Measurements from ENCODE around the gene SIPA1L3. TPM values are rescaled to one million over a fixed set of nuclear protein-coding genes. Genes with fewer than 3 reads are reported as not detected.

SIPA1L3 gene
- polyA plus RNA-seq, 2 of the 4 experiments (the other 2 are of a cell fraction): 28.9 to 50.6 TPM

GRCh38 chr19:37966662-37967231 lies 59.7 kb downstream of the SIPA1L3 start (continued):
- TF ChIP-seq NFE2L2 (conservative IDR thresholded peaks at IDR 0.05; ENCODE audit: low read length): no peak
- TF ChIP-seq EHF (CRISPR knock-in tag; IDR thresholded peaks at IDR 0.05): no peak
- no peak for TF ChIP-seq JUN (IDR thresholded peaks at IDR 0.05)
- no peak for TF ChIP-seq ZSCAN20 (CRISPR knock-in tag; IDR thresholded peaks at IDR 0.05)
- TF ChIP-seq HDAC2 (IDR thresholded peaks at IDR 0.05): no peak
- no peak for TF ChIP-seq TP53 (CRISPR knock-in tag; IDR thresholded peaks at IDR 0.05)
- no peak for TF ChIP-seq SREBF2 (IDR thresholded peaks at IDR 0.05)

GRCh38 chr19:37969695-37970094 lies 62.7 kb downstream of the SIPA1L3 start:
- H3K9me3 ChIP-seq: peaks cover 38% of the 10 kb centered on the region
- ChIA-PET CTCF (interaction anchor here (0.5 to 2.2 kb wide), 5 partner anchors 12 to 67 kb away, joined by 3 to 8 read pairs (median 4); no protein-coding TSS in a partner anchor), POLR2A (no interaction called here)
- WGBS (ENCODE audit: missing lambda C conversion rate): 92% methylated on average over 5 of the region's 5 CpGs
- peak; percentile 77 for FAIRE-seq
- TF ChIP-seq EHMT2 (IDR thresholded peaks at IDR 0.05; ENCODE audit: low read depth) (no peak), ESRRA (IDR thresholded peaks at IDR 0.05; ENCODE audit: borderline replicate concordance, low read length) (no peak), MAX (IDR thresholded peaks at IDR 0.05) (no peak), HOXB5 (CRISPR knock-in tag; IDR thresholded peaks at IDR 0.05) (no peak), HOXB13 (CRISPR knock-in tag; IDR thresholded peaks at IDR 0.05; ENCODE audit: low read depth) (no peak), HDAC2 (IDR thresholded peaks at IDR 0.05) (no peak), HEYL (CRISPR knock-in tag; IDR thresholded peaks at IDR 0.05) (no peak)
- H3K4me2 ChIP-seq: no peak overlapping the region
- H3K27ac ChIP-seq: no peak overlapping the region
- no peak for DNase-seq (ENCODE audit: low read depth in 1 of 2, low spot score in 1 of 2)
- H3K4me3 ChIP-seq: no peak overlapping the region
- H3K4me1 ChIP-seq: peaks cover 13% of the 10 kb centered on the region
- no peak for ATAC-seq

- no peak for DNase-seq (ENCODE audit: low read depth in 1 of 2, low spot score in 1 of 2)
- no peak for ATAC-seq
- TF ChIP-seq HDAC2 (IDR thresholded peaks at IDR 0.05) (no peak), JUN (IDR thresholded peaks at IDR 0.05) (no peak), TFCP2L1 (CRISPR knock-in tag; IDR thresholded peaks at IDR 0.05) (no peak), CEBPB (IDR thresholded peaks at IDR 0.05) (no peak), FOSB (CRISPR knock-in tag; IDR thresholded peaks at IDR 0.05) (no peak), CBX2 (IDR thresholded peaks at IDR 0.05; ENCODE audit: borderline replicate concordance, low read depth) (no peak), E2F6 (IDR thresholded peaks at IDR 0.05; ENCODE audit: borderline replicate concordance, low read depth) (no peak), KDM1A (IDR thresholded peaks at IDR 0.05; ENCODE audit: low read depth) (no peak), CBX8 (IDR thresholded peaks at IDR 0.05) (no peak), ZC3H11A (IDR thresholded peaks at IDR 0.05) (no peak), CHD2 (IDR thresholded peaks at IDR 0.05; ENCODE audit: low read length, partially characterized antibody) (no peak), RCOR1 (IDR thresholded peaks at IDR 0.05; ENCODE audit: low read depth, low read length) (no peak), CTCF (IDR thresholded peaks at IDR 0.05) (no peak), BHLHE40 (IDR thresholded peaks at IDR 0.05; ENCODE audit: low read depth, low read length) (no peak), SMC3 (IDR thresholded peaks at IDR 0.05) (no peak), HES2 (IDR thresholded peaks at IDR 0.05) (no peak), MAFK (IDR thresholded peaks at IDR 0.05; ENCODE audit: partially characterized antibody) (no peak)
- Histone ChIP-seq H3K4me1 (peaks cover 13% of the 10 kb centered on the region), H3K4me2 (no peak overlapping the region), H3K9me3 (peaks cover 38% of the 10 kb centered on the region), H3K27ac (no peak overlapping the region), H3K4me3 (no peak overlapping the region)
- POLR2A ChIA-PET: no interaction called here
- FAIRE-seq: peak; percentile 79
- CTCF ChIA-PET: interaction anchor here (0.7 to 1.2 kb wide), 2 partner anchors 34 to 67 kb away, joined by 4 read pairs; no protein-coding TSS in a partner anchor
- WGBS (ENCODE audit: missing lambda C conversion rate): 97% methylated on average over 4 of the region's 4 CpGs
Measured at GRCh38 chr19:37970699-37971098, 63.7 kb downstream of the SIPA1L3 start.
